Measurements from ENCODE around the gene TRERF1. TPM values are rescaled to one million over a fixed set of nuclear protein-coding genes. Genes with fewer than 3 reads are reported as not detected.

TRERF1 gene
- total RNA-seq, 1 donor = 6.5 TPM

DNA sequence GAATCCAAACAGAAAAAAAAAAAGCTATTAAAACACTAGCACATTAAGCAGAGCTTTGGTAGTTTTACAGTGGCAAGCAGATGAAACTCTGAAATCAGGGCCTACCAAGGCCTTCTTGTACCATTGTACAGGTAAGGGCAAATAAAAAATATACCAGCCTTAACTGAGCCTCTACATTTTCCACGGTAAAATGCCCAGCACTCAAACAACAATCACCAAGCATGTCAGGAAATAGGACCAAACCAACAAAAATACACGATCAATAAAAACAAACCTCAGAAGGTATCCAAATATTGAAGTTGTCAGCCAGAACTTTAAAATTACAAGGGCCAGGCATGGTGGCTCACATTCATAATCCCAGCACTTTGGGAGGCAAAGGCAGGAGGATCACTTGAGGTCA is 18.3 kb downstream of the TRERF1 start:
- TF ChIP-seq, protein P1, sequence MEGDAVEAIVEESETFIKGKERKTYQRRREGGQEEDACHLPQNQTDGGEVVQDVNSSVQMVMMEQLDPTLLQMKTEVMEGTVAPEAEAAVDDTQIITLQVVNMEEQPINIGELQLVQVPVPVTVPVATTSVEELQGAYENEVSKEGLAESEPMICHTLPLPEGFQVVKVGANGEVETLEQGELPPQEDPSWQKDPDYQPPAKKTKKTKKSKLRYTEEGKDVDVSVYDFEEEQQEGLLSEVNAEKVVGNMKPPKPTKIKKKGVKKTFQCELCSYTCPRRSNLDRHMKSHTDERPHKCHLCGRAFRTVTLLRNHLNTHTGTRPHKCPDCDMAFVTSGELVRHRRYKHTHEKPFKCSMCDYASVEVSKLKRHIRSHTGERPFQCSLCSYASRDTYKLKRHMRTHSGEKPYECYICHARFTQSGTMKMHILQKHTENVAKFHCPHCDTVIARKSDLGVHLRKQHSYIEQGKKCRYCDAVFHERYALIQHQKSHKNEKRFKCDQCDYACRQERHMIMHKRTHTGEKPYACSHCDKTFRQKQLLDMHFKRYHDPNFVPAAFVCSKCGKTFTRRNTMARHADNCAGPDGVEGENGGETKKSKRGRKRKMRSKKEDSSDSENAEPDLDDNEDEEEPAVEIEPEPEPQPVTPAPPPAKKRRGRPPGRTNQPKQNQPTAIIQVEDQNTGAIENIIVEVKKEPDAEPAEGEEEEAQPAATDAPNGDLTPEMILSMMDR (IDR thresholded peaks at IDR 0.05; ENCODE audit: insufficient read depth, low read depth, low read length) = no peak
- H3K4me3 ChIP-seq (ENCODE audit: low read depth, low read length) = no peak overlapping the region
- no peak for DNase-seq (ENCODE audit: low read depth)

DNA sequence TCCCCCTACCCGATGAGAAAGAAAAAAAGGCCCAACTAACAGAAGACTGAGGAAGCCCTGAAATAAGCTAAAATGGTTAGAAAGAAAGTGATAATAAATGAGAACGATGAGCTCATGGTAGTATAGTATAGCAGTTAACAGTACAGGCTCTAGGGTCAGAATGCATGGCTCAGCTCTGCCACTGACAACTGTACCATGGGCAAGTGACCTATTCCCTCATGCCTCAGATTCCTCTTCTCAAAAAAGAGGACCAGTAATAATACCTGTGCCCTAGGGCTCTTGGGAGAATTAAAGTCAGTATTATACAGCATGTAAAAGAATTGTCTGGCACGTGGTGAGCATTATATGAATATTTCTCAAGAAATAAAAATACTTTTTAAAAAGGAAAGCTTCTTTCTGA is 19.8 kb downstream of the TRERF1 start:
- TF ChIP-seq, protein P1 (IDR thresholded peaks at IDR 0.05; ENCODE audit: insufficient read depth, low read depth, low read length) = no peak
- DNase-seq (ENCODE audit: low read depth) = no peak
- H3K4me3 ChIP-seq (ENCODE audit: low read depth, low read length) = no peak overlapping the region

DNA sequence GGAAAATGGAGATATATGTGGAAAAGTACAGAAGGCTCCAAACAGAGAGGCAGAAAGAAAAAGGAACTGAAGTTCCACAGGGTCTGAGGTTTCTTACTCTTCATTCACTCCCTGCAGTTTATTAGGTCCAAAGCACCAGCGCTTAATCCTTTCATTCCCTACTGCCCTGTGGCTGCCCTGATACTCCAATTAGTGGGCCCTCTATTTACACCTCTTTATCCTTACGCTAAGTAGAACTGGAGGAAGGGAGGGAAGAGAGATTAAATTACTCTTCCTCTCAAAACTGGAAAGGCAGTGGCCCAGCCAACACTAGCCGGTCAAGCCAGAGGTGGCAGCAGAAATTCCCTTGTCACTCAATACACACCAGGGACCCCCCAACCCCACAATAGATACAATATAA is 20.4 kb downstream of the TRERF1 start:
- no peak overlapping the region for H3K4me3 ChIP-seq (ENCODE audit: low read depth, low read length)
- DNase-seq (ENCODE audit: low read depth) = no peak
- TF ChIP-seq, protein P1 (IDR thresholded peaks at IDR 0.05; ENCODE audit: insufficient read depth, low read depth, low read length) = no peak

DNA sequence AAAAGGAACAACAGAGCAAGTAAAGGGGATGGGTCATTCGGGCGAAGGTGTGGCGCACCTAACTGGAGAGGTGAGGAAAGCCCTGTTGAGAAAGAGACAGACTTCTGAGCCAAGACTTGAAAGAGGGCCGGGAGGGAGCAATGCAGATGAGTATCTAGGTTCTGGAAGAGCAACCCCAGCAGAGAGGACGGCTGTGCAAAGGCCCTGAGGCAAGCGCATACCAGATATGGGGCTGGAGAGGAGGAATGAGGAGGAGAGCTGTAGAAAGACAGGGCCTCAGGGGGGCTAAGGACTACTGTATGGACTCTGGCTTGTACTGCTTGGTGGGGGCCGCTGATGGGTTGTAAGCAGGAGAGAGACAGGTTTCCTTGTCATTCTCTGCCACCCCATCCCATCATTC is 21.9 kb downstream of the TRERF1 start:
- TF ChIP-seq, protein P1 (IDR thresholded peaks at IDR 0.05; ENCODE audit: insufficient read depth, low read depth, low read length) = no peak
- no peak for DNase-seq (ENCODE audit: low read depth)
- H3K4me3 ChIP-seq (ENCODE audit: low read depth, low read length) = no peak overlapping the region

DNA sequence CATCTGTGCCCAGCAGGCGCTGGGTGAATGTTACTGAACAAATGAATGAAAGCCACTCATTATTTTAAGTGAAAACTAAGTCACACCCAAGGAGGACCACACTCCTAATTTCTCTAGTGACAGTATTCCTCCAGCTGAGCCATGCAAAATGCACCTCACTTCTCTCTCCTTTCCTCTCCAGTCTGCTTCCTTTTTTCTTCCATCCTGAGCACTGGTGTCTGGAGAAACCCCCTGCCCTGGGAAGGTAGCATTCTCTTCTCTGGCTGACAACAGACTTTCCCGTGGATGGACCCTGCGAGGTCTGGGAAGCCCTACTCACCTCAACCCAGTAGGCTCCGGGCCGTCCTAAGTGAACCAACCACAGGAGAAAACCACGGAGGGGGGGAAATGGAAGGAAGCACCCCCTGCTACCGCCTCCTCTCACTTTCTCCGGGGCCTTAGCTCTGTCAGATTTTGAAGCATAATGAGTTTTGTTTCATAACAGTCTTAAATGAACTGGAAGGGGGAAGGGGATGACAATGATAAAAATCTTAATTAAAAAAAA is 22.6 kb downstream of the TRERF1 start:
- no peak for DNase-seq (ENCODE audit: low read depth)
- TF ChIP-seq, protein P1 (IDR thresholded peaks at IDR 0.05; ENCODE audit: insufficient read depth, low read depth, low read length) = no peak
- no peak overlapping the region for H3K4me3 ChIP-seq (ENCODE audit: low read depth, low read length)

DNA sequence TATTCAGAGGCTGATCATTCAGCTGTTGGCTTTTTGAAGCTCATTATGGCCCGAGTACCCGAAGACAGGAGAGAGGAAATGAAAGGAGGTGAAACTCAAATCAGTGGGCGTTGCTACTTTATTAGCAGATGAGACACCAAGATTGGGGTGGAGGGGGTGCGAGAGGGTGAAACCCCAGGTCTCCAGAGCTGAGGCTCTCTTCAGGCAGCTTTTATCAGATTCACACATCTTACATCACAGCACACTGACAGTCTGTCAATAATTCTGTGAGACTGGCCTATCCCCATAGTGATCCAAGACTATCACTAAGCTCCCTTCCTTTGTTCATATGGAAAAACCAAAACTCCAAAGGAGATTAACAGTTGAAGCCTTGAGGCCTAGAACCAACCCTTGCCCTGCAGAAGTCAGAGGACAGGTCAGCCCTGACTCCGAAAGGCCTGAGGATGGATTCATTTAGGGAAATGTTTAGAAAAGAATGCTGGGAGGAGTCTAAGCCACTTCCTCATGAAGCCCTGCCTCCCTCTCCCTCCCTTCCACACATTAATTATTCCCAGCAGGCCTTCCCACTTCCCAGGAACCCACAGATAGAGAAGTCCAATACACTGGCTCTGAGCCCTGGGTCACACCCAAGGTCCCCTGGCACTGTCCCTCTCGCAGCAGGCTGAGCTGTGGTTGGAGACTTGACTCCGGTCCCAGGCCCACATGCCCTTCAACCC is 23.2 kb downstream of the TRERF1 start:
- TF ChIP-seq, protein P1 (IDR thresholded peaks at IDR 0.05; ENCODE audit: insufficient read depth, low read depth, low read length) = no peak

More for the DNA sequence above, 23.2 kb downstream of the TRERF1 start:
- no peak overlapping the region for H3K4me3 ChIP-seq (ENCODE audit: low read depth, low read length)
- DNase-seq (ENCODE audit: low read depth) = no peak
